IPS-11a (cell line): Measurements from ENCODE around the gene ERBB2.
"Not testable (repeated sequence)": the region's sequence is repeated elsewhere in the genome, so short reads cannot be mapped to it uniquely, and the experiment has no call there.

Experiments used
- H3K4me3 ChIP-seq: one replicate; pipeline ENCODE4 v1.5.1; 2013; ENCODE audit warnings: low read depth, low read length, control low read depth

ERBB2 gene

DNA sequence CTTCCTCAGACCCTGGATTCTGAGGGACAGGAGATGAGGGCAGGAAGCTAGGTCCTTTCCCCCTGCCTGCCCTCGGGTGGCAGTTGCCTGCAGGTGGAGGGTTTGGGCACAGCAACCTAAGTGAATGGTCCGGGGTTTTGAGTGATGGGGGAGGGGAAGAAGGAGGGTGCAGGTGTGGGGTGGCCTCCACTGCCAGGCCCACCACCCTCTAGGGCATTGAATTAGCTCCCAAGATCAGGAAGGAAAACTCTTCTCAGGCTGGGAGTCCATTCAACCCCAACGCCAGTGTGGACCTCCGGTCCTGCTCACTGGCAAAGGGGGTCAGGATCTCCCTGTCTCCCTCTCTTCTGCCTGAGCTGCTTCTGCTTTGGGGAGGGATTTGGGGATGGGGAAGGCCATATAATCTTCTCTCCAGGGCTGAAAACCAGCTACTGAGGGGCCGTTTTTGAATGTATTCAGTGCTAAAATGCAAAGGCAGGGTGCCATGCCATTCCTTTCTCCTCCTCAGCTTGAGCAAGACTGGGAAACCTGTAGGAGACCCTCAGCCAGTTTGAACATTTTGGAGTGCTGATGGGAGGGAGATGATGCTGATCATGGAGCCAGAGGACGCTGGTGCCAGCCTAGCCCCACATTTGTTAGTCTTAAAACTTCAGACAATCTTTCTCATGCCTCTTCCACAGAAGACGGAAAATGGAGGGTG is 56.7 kb downstream of the ERBB2 start:
- no peak overlapping the region for H3K4me3 ChIP-seq

DNA sequence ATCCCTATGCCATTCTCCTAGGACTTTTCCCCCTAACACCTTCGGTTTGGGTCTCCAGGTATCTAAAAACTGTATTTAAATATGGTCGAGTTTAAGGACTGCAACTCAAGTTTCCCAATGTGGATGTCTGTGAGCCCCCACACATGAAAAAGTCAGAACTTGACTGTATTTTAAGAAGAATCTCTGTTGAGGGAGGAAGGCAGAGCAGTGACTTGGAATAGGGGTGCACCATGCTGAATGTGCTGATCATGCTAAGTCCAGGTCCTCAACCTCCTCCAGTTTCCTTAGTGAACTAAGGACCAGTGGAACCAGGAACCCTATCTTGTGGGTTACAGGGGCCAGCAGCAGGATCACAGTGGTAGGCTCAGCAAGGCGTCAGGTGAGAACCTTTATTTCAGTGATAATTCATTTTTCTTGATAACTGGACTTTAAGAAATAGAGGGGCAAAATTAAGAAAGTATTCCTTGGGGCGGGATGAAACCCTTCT is 57.4 kb downstream of the ERBB2 start:
- H3K4me3 ChIP-seq: no peak overlapping the region

DNA sequence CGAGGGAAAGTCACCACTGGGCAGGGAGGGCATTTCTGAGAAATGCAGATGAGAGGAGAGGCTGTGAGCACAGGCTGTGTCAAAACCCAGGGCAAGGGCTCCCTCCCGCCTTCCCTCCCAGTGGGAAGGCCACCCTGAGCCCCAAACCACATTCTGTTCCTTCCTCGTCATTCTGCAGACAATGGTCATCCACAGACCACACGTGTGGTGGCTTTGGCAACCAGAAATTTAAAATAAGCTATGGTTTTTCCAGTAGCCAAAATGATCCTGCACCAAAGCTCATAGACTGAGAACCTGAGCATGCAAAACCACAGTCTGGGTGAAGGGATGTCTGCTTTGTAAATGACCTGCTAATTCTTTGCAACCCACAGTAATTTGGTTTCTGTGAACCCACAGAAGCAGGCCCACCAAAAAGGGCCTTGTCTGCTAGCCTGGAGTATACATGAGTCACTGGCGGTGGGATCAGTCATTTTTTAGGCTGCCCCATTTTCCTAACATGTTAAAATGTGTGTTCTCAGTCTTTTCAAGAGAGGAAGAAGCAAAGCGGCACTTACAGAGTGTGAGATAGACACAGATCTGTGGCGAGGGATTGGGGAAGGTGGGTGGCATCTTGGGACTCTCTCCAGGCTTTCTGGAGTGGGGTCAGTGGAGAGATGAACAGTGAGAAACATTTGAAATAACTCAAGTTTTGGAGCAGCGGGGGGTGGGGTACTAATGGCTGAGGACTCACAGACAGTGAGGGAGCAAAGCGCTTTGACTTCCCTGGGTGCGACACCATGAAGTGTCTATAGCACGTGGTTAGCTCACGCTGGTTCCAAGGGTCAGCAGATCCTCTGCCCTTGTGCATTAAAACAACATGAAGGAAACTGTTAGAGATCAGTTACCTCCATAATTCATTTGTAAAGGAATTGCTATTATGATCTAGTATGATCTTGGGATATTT is 58.3 kb downstream of the ERBB2 start:
- no peak overlapping the region for H3K4me3 ChIP-seq

DNA sequence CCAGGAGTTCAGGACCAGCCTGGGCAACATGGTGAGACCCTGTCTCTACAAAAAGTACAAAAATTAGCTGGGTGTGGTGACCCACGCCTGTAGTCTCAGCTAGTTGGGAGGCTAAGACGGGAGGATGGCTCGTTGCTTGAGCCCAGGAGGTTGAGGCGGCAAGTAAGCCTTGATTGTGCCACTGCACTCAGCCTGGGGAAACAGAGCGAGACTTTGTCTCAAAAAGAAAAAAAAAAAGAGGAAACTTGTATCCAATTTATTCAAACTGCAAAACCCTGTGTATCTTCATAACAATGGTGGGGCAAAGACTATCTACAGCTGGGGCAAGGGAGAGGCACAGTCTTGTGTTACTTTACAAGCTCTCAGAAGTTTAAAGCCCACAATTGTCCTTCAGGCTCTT is 59.3 kb downstream of the ERBB2 start:
- no peak overlapping the region for H3K4me3 ChIP-seq

DNA sequence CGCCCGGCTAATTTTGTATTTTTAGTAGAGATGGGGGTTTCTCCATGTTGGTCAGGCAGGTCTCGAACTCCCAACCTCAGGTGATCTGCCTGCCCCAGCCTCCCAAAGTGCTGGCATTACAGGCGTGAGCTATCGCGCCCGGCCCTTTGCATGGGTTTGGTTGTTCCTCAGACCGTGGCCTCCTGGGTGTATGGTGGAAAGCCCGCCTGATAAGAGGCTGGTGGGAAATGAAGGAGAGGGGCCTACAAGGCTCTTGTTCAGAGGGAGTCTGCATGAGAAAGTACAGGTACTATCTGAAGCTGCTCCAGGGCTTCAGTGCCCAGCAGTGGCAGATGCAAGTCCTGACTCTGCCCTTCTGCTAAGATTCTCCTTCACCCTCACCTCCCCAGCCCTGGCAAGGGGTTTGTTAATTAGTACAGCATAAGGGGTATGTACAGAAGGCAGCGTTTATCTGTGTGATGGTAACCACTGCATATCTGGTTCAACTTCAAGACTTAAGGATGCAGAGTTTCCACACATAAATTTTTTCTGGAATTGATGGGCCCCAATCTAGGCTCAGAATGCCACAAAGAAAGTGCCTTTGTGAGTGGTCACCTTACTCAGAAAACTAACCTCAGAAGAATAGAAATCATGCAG is 62.1 kb downstream of the ERBB2 start:
- H3K4me3 ChIP-seq: no peak overlapping the region

DNA sequence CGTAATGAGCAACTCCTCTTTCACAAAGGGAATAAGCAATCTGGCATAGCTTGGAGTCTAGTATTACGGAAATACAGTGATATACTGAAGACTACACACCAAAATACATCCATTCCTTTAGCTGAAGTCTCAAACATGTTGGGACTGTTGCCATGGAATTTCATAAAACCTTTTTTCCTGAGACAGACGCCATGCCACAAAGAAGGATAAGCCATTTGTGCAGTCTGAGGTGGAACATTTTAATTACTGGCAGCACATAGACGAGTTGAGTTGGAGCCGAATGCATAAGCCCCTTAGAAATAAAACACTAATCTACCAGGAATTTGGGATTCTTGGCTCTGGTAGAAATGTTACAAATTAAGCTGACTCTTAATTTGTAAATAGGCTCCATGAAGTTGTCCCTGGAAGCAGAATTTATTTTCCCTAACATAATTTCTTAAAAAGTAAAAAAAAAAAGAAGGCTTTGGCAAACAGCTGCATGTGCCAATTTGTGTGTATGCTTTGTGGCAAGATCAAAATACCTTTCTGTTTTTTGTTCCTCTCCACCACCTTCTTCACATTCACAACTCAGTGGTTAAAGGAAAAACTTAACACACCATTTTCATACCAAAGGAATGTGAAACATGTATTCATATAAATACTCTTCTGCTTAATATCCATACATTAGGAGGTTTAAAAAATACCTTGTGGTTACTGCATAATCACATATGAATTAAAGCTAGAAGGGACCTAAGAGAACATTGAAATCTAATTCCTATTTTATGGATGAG is 63.4 kb downstream of the ERBB2 start:
- H3K4me3 ChIP-seq: no peak overlapping the region

DNA sequence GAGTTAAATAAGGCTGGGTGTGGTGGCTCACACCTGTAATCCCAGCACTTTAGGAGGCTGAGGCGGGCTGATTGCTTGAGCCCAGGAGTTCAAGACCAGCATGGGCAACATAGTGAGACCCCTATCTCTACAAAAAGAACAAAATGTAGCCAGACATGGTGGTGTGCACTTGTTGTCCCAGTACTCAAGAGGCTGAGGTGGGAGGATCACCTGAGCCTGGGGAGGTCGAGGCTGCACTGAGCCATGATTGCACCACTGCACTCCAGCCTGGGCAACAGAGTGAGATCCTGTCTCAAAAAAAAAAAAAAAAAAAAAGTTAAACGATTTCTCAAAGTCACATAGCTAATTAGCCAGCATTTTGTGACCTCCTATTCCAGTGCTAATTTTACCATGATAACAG is 64.3 kb downstream of the ERBB2 start:
- not testable (repeated sequence) for H3K4me3 ChIP-seq

DNA sequence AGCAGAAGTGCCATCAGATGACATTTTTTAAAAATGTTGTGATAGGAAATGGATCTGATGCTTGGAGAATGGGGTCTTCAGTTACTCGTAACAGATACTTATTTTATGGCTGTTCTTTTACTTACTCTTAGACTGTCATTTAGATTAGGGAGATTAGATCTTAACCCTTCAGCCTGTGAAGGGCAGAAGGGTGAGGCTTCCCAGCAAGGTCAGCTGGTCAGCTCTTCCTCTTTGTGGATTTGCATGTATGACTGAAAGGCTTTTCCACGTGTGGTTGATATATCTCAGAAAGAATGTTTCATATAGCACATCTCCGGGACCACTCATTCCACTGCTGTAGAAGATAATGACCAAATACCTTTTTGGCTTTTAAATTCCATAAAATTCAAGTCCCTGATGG is 65.3 kb downstream of the ERBB2 start:
- no peak overlapping the region for H3K4me3 ChIP-seq

DNA sequence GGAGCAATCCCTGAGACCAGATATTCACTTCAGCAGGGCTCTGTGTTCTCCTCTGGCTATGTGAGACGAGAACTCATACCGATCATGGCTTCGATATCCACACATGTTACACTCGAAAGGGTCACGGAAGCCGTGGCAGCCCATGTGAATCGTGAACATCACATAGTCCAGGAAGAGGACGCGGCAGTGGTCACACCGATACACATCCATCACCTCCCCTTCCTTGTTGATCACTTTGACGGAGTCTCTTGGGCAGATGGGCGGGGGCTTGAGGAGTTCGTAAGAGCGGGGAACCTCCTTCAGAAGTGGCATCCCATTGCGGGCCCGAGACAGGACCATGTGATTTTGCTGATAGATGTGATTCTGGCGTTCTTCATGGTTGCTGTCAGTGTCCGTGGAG is 65.9 kb downstream of the ERBB2 start:
- H3K4me3 ChIP-seq: no peak overlapping the region

DNA sequence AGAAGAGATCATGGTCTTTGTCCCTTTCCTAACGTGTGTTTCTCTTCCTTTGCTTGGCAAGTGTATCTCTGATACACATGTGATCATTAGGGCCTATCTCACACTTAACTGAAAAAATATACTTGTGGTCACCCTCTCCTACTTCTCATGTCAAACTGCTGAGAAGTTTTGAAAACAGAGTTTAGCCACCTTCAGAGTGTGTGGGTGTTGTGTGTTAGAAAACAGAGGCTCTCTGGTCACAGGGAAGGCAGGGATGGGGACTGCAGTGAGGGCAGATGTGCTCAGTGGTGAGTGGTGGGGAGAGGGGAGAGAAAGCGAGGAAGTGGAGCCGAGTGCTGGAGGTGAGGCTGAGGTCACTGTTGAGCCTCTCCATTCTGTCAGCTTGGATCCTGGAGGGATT is 67.3 kb downstream of the ERBB2 start:
- H3K4me3 ChIP-seq: no peak overlapping the region

DNA sequence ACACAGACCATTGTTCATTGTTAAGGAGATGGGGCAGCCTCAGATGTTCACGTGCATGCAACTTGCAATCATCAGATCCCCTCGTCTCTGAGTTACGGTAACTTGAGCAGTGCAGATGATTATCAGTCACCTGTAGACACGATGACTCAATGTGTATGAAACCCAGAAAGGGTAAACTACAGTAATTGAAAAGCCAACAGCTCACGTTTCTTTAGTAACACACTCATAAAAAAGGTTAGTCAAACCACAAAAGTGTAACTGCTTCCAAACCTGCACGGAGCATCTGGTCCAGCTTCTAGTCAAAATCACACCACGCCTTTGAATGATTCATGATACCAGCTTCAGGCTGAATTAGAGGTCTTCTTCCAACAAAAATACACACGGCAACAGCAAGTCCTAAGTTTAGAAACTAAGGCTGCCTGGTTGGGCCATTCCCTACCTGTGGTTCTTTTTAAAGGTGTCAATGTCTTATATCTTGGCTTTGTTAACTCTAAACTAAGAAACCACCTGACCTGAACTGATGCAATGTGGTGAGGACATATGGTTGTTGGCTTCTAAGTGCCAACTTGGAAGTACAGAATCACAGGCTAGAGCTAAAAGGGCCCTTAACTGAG is 70.2 kb downstream of the ERBB2 start:
- no peak overlapping the region for H3K4me3 ChIP-seq

DNA sequence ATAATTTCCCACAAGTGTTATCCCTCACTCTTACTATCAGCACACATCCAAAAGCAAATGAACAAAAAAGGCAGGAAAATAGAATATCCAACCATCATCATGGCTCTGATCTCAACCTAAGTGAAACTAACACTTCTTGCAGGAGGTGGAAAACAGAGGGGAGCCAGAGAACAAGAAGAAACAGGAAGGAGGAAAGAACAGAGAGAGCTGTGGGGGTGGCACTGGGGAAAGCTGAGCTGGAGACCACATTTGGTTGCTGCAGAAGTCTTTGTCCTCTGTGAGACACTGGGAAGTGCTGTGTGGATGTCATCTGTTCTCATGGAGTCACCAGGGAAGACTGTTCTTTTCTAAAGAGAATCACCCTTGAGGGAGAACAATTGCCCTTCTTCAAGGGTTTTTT is 72.6 kb downstream of the ERBB2 start:
- H3K4me3 ChIP-seq: no peak overlapping the region

DNA sequence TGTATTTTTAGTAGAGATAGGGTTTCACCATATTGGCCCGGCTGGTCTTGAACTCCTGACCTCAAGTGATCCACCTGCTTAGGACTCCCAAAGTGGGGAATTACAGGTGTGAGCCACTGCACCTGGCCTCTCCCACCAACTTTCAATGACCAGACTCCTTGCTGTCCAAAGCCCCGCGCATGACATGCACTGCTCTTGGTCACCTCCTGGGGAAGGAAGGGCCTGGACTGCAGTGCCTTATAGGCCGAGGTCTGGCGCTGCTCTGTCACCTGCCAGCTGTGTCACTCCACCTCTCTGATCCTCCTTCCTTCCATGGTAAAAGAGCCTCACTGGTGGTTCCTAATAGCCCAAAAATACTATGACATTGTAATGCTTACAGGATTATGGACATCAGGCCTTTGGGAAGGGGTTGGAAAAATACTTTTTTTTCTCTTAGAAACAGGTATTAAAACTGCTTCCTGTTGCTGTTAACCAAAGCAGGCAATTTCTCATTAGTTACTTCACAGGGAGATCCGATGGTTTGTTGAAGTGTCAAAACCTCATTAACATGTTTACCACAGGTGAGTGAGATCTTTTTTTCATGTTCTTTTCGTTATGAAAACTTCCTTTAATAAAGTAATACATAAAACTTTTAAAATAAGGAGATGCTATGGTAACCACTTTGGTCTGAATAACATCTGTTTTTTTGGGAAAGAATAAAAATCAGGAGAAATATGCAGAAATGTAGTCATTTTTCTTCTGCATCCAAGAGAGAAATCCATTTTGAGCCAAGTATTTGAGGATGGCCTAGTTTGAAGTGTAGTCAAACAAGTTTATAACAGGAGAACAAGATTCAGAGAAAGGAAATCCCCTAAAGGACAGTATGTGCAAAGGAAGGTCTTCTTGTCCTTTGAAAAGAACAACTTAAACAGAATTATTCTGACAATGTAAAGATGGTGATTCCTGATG is 73.4 kb downstream of the ERBB2 start:
- H3K4me3 ChIP-seq: no peak overlapping the region

DNA sequence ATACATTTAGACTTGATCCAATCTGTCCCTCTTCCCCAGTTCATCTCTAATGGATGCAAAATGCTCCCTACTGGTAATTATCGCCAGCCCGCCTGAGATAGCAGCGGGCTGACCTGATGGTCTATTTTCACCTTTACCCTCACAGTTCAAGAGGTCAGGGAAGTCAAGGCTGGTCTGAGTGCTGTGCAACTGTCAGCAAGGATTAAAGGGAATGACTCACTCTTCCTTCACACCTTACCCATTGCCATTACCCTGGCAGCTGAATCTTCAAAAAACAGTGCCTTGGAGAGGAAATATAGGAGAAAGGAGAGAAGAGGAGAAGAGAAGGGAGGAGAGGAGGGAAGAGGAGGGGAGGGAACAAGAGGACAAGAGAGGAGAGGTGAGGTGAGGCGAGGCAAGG is 74.2 kb downstream of the ERBB2 start:
- no peak overlapping the region for H3K4me3 ChIP-seq

DNA sequence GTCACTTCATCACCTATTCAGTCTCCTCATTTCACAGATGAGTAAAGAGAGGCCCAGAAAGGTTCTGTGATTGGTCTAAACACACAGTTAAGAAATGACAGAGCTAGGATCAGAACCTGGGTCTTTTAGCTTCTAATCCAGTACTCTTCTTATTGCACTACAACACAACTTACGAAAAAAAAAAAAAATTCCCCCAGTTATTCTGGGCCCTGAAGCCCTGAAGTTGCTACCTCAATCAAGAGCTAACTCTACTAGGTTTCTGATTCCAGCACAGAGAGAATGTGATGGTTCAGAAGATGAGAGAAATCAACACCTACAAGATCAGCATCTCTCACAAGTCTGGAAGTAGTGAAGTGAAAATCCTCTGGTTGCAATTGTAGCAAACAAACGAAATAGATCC is 75.2 kb downstream of the ERBB2 start:
- no peak overlapping the region for H3K4me3 ChIP-seq

DNA sequence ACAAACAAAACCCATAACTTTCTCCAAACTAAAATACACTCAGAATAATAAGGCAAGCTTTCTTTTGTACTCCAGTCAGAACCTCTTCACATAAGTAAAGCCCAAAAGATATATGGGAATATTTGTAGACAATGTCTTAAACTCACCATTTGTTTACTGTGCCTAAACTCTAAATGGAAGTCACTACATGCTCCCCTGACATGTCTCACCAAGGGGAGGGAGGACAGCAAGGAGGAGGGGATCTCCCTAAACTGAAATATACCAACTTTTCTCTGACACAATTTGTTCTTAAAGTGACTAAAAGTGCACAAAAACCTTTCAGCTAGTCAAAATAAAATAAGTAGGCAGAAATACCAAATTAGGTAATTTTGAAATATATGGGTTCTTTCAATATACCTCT is 76.4 kb downstream of the ERBB2 start:
- H3K4me3 ChIP-seq: no peak overlapping the region

DNA sequence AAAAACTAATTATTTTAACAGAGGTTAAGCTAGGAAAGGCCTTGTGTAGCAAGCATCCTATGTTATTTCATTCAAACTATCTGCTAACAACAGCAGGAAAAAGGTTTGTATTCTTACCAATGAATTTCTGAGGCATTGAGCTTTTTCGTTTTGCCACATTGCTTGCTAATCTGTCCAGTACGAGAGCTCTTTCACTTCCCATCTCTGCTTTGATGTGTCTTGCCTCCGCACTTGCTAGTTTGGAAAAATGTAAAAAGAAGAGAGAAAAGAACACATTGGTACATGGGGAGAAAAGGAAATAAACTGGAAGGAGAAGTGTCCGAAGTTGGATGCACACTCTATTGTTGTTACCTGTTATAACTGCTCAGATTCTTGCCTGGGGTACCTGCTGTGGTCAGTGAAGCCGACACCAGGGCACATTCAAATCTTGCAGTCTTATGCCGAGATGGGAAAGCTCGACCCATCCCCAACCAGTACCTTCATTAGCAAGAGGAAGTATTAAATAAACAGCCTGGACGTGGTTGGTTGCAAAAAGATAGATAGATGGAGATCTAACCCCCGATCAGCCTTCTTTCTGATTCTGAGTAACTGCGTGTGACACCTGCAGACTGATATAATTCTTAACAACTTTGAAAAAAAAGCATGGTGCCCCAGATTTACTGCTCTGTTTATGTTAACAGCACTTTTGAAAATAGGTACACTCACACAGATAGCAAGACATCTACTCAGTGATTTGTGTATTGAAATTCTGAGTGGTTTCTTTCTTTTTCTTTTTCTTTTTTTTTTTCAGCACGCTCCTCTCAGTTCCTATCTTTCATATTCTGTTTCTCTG is 77.9 kb downstream of the ERBB2 start:
- no peak overlapping the region for H3K4me3 ChIP-seq
